ENCODE data around the gene OSBPL8.
"Not testable (repeated sequence)": the region's sequence is repeated elsewhere in the genome, so short reads cannot be mapped to it uniquely, and the experiment has no call there.

GRCh38 chr12:76499136-76499535 is 60.4 kb downstream of the OSBPL8 start:
- TF ChIP-seq MAX (IDR thresholded peaks at IDR 0.05); CTCF (IDR thresholded peaks at IDR 0.05; ENCODE audit: low read depth, low read length, missing input control); YY1 (IDR thresholded peaks at IDR 0.05); REST (IDR thresholded peaks at IDR 0.05); HNF4G (IDR thresholded peaks at IDR 0.05); JUND (IDR thresholded peaks at IDR 0.05); SP1 (IDR thresholded peaks at IDR 0.05); ATF3 (IDR thresholded peaks at IDR 0.05); GABPA (IDR thresholded peaks at IDR 0.05 in 1 of 2, conservative IDR thresholded peaks at IDR 0.05 in 1 of 2); RAD21 (IDR thresholded peaks at IDR 0.05); NR2F2 (IDR thresholded peaks at IDR 0.05); RXRA (IDR thresholded peaks at IDR 0.05); TAF1 (conservative IDR thresholded peaks at IDR 0.05); HNF4A (conservative IDR thresholded peaks at IDR 0.05): not testable (repeated sequence)

Data from liver (tissue), 3 donors.